Islet precursor cell (in vitro differentiated cells): ENCODE measurements around the gene PRKAG1.
A peak's percentile ranks its signal among the peaks of the same experiment; 100 is the strongest.
"Not testable (repeated sequence)": the region's sequence is repeated elsewhere in the genome, so short reads cannot be mapped to it uniquely, and the experiment has no call there.

Experiments used
- DNase-seq: peaks from one replicate; pipeline ENCODE4 v3.0.0-alpha.2; 2018

The PRKAG1 gene

GRCh38 chr12:49018261-49019119 lies at the start of gene PRKAG1:
PRKAG1 (minus strand) TSS chr12:49018776; CDS start chr12:49018740, 36 bp downstream.
- peak; percentile 99 for DNase-seq

GRCh38 chr12:49066120-49066519 lies 47.5 kb upstream of the PRKAG1 start:
- no peak for DNase-seq

- no peak for DNase-seq
Observed at GRCh38 chr12:49064767-49065152, 46.2 kb upstream of the PRKAG1 start.

- not testable (repeated sequence) for DNase-seq
Observed at GRCh38 chr12:49061916-49062315, 43.3 kb upstream of the PRKAG1 start.

GRCh38 chr12:49061157-49061650 lies 42.6 kb upstream of the PRKAG1 start:
- no peak for DNase-seq

- peak; percentile 97 for DNase-seq
Observed at GRCh38 chr12:49060237-49061156, 41.9 kb upstream of the PRKAG1 start, which contains the start of gene KMT2D. KMT2D (minus strand) TSS chr12:49060794; CDS start chr12:49055324, 5,470 bp downstream.

GRCh38 chr12:49059299-49060171 lies 41.0 kb upstream of the PRKAG1 start:
- DNase-seq = peak; percentile 68

- no peak for DNase-seq
Observed at GRCh38 chr12:49059045-49059298, 40.4 kb upstream of the PRKAG1 start.

- no peak for DNase-seq
Observed at GRCh38 chr12:49058366-49059044, 39.9 kb upstream of the PRKAG1 start.

- no peak for DNase-seq
Observed at GRCh38 chr12:49057888-49058287, 39.3 kb upstream of the PRKAG1 start.

- DNase-seq = peak; percentile 88
Observed at GRCh38 chr12:49055978-49056754, 37.6 kb upstream of the PRKAG1 start.

GRCh38 chr12:49055092-49055491 lies 36.5 kb upstream of the PRKAG1 start:
- DNase-seq = no peak

GRCh38 chr12:49054524-49054923 lies 35.9 kb upstream of the PRKAG1 start:
- no peak for DNase-seq

GRCh38 chr12:49054096-49054495 lies 35.5 kb upstream of the PRKAG1 start:
- DNase-seq = no peak

- DNase-seq = no peak
Observed at GRCh38 chr12:49052451-49053208, 34.1 kb upstream of the PRKAG1 start.

- DNase-seq = no peak
Observed at GRCh38 chr12:49051777-49052438, 33.3 kb upstream of the PRKAG1 start.

GRCh38 chr12:49051373-49051764 lies 32.8 kb upstream of the PRKAG1 start:
- no peak for DNase-seq

GRCh38 chr12:49050507-49051372 lies 32.2 kb upstream of the PRKAG1 start:
- DNase-seq = no peak
